CD14-positive monocyte (primary cell): ENCODE measurements around the gene TMCO5A. TPM values are rescaled to one million over a fixed set of nuclear protein-coding genes. Genes with fewer than 3 reads are reported as not detected.

Experiments
- DNase-seq, 3 donors: peaks; one replicate each; pipeline ENCODE4 v3.0.0-alpha.2; 2011 to 2022
- H2AFZ ChIP-seq: 2 replicates; pipeline ENCODE4 v1.6.0; 2012; ENCODE audit warnings: mild to moderate bottlenecking, low read depth, low read length, inconsistent platforms; ENCODE audit not compliant: insufficient read depth, poor library complexity, severe bottlenecking
- H3K27ac ChIP-seq, 2 donors: 1 replicate in 1 of 2; 2 replicates in 1 of 2; pipeline ENCODE4 v1.5.1; 2012 to 2013; ENCODE audit warnings: low read length in 2 of 2, control low read depth in 1 of 2, inconsistent platforms in 1 of 2, low read depth in 1 of 2, mild to moderate bottlenecking in 1 of 2
- H3K27me3 ChIP-seq, 2 donors: one replicate each; pipeline versions ENCODE4 v1.6.0 to v1.6.1; 2011 to 2013; ENCODE audit warnings: low read length in 2 of 2; ENCODE audit not compliant: control insufficient read depth in 2 of 2, insufficient read depth in 2 of 2
- H3K36me3 ChIP-seq, 2 donors: replicated peaks in 1 of 2; 1 replicate in 1 of 2; 2 replicates in 1 of 2; pipeline versions ENCODE4 v1.5.1 to v1.6.1; 2012 to 2013; ENCODE audit warnings: low read length in 2 of 2, control low read depth in 1 of 2, inconsistent platforms in 1 of 2, mild to moderate bottlenecking in 1 of 2; ENCODE audit not compliant: insufficient read depth in 2 of 2, control insufficient read depth in 1 of 2
- H3K4me1 ChIP-seq, 2 donors: 1 replicate in 1 of 2; 2 replicates in 1 of 2; pipeline versions ENCODE4 v1.5.1 to v1.6.1; 2012 to 2013; ENCODE audit warnings: low read length in 2 of 2, control low read depth in 1 of 2, inconsistent platforms in 1 of 2, mild to moderate bottlenecking in 1 of 2, moderate library complexity in 1 of 2; ENCODE audit not compliant: insufficient read depth in 2 of 2, control insufficient read depth in 1 of 2
- H3K4me2 ChIP-seq: replicated peaks from 2 replicates; pipeline ENCODE3; 2012; ENCODE audit warnings: low read length, moderate library complexity, mild to moderate bottlenecking; ENCODE audit not compliant: poor library complexity, severe bottlenecking; ENCODE audit errors: extremely low read depth
- H3K4me3 ChIP-seq, 3 experiments: fragments of 200-600 bp in 1 of 3; sonication (generic) in 1 of 3; replicated peaks in 1 of 3; 1 replicate in 2 of 3; 2 replicates in 1 of 3; pipeline ENCODE4 v1.5.1; 2011 to 2013; ENCODE audit warnings: low read length in 3 of 3, mild to moderate bottlenecking in 3 of 3, control low read depth in 2 of 3, low read depth in 2 of 3, inconsistent platforms in 1 of 3, moderate library complexity in 1 of 3
- H3K79me2 ChIP-seq: 2 replicates; pipeline ENCODE4 v1.6.0; 2012; ENCODE audit warnings: mild to moderate bottlenecking, control low read depth, inconsistent platforms, low read length, moderate library complexity; ENCODE audit not compliant: insufficient read depth
- H3K9ac ChIP-seq: 2 replicates; pipeline ENCODE4 v1.6.0; 2017; ENCODE audit warnings: low read length, mild to moderate bottlenecking; ENCODE audit not compliant: insufficient read depth, poor library complexity, severe bottlenecking
- H3K9me3 ChIP-seq, 2 donors: replicated peaks in 1 of 2; 1 replicate in 1 of 2; 2 replicates in 1 of 2; pipeline versions ENCODE4 v1.5.1 to v1.6.1; 2012 to 2013; ENCODE audit warnings: low read length in 2 of 2, control low read depth in 1 of 2; ENCODE audit not compliant: control insufficient read depth in 1 of 2, insufficient read depth in 1 of 2
- H4K20me1 ChIP-seq: 2 replicates; pipeline ENCODE4 v1.6.0; 2012; ENCODE audit warnings: mild to moderate bottlenecking, low read length, control low read depth, moderate library complexity; ENCODE audit not compliant: insufficient read depth
- H3K27ac Mint-ChIP-seq, 7 donors: one replicate each; pipeline ENCODE4 v1.8.0; 2020; ENCODE audit warnings: mild to moderate bottlenecking in 7 of 7, mixed read lengths in 7 of 7, moderate library complexity in 6 of 7, inconsistent platforms in 2 of 7
- H3K27me3 Mint-ChIP-seq, 3 donors: one replicate each; pipeline ENCODE4 v1.8.0; 2021 to 2022; ENCODE audit warnings: low read depth in 3 of 3, mild to moderate bottlenecking in 3 of 3, mixed read lengths in 3 of 3, moderate library complexity in 3 of 3, inconsistent platforms in 1 of 3
- H3K36me3 Mint-ChIP-seq, 2 donors: one replicate each; pipeline ENCODE4 v1.8.0; 2020; ENCODE audit warnings: mixed read lengths in 2 of 2, inconsistent platforms in 1 of 2, mild to moderate bottlenecking in 1 of 2
- H3K4me1 Mint-ChIP-seq: one replicate; pipeline ENCODE4 v1.8.0; 2020; ENCODE audit warnings: mild to moderate bottlenecking, mixed read lengths
- H3K4me3 Mint-ChIP-seq, 2 donors: one replicate each; pipeline ENCODE4 v1.8.0; 2020; ENCODE audit warnings: mild to moderate bottlenecking in 2 of 2, mixed read lengths in 2 of 2, moderate library complexity in 1 of 2
- H3K9me3 Mint-ChIP-seq, 7 donors: one replicate each; pipeline ENCODE4 v1.8.0; 2020 to 2022; ENCODE audit warnings: mixed read lengths in 7 of 7, mild to moderate bottlenecking in 6 of 7, moderate library complexity in 6 of 7, inconsistent platforms in 2 of 7
- CTCF ChIP-seq: fragments of 200-600 bp; IDR thresholded peaks from one replicate; pipeline ENCODE4 v1.8.0; 2022; ENCODE audit warnings: antibody characterized with exemption, mild to moderate bottlenecking
- WGBS: methylation state at CpG from one replicate; pipeline ENCODE4 v1.1.5; 2013; ENCODE audit warnings: missing lambda C conversion rate; ENCODE audit not compliant: insufficient coverage; 5-methylcytosine and 5-hydroxymethylcytosine counted together
- intact Hi-C, 2 donors: fragments of 100-400 bp; cut with micrococcal nuclease; formaldehyde crosslinking; loops; one replicate each; pipeline versions ENCODE4 v1.15.0 to v1.15.1; 2023
- polyA plus RNA-seq, 3 donors: library from polyadenylated mRNA; depleted of rRNA in 1 of 3; unstranded in 2 of 3; stranded (reverse) in 1 of 3; fragments of 300-500 nt in 2 of 3; fragments of >200 nt in 1 of 3; fragmentation: Illumina TruSeq in 2 of 3; gene quantifications; 1 replicate in 2 of 3; 2 replicates in 1 of 3; pipeline ENCODE4 v1.2.3, GENCODE V29; 2012 to 2021

TMCO5A gene
- polyA plus RNA-seq, 3 donors = not detected

- no peak overlapping the region for H3K4me3 Mint-ChIP-seq
- intact Hi-C loops = no loop called here
- H3K27me3 ChIP-seq = peaks cover 0 to 3% of the 10 kb centered on the region in 2 donors
These were observed 46.1 kb upstream of the TMCO5A start for GRCh38 chr15:37888356-37888755.

GRCh38 chr15:37891766-37892368 is 42.6 kb upstream of the TMCO5A start:
- intact Hi-C loops = no loop called here
- TF ChIP-seq CTCF = peak; percentile 65
- Mint-ChIP-seq H3K4me1 (no peaks in the 10 kb centered on the region), H3K36me3 (no peaks in the 10 kb centered on the region), H3K9me3 (no peaks in the 10 kb centered on the region), H3K4me3 (no peak overlapping the region), H3K27ac (no peak overlapping the region), H3K27me3 (peaks cover 0 to 8% (median 0%) of the 10 kb centered on the region in 3 donors)
- Histone ChIP-seq H3K27me3 (peaks cover 0 to 3% of the 10 kb centered on the region in 2 donors), H3K4me2 (no peak overlapping the region), H4K20me1 (no peaks in the 10 kb centered on the region), H3K27ac (no peak overlapping the region), H3K79me2 (no peaks in the 10 kb centered on the region), H3K4me1 (no peaks in the 10 kb centered on the region), H3K4me3 (no peak overlapping the region), H3K9ac (no peak overlapping the region), H3K9me3 (no peaks in the 10 kb centered on the region), H3K36me3 (no peaks in the 10 kb centered on the region), H2AFZ (no peak overlapping the region)
- DNase-seq = peak in 2 of 3 donors; percentile 2 to 3
- WGBS = 42% methylated on average over 2 of the region's 4 CpGs

More at GRCh38 chr15:37888356-37888755, 46.1 kb upstream of the TMCO5A start:
- H3K27ac ChIP-seq = no peak overlapping the region
- H3K4me1 ChIP-seq = no peaks in the 10 kb centered on the region
- no peak overlapping the region for H3K4me2 ChIP-seq
- no peaks in the 10 kb centered on the region for H3K4me1 Mint-ChIP-seq
- H3K9me3 ChIP-seq = no peaks in the 10 kb centered on the region
- H3K4me3 ChIP-seq = no peak overlapping the region
- H4K20me1 ChIP-seq = no peaks in the 10 kb centered on the region
- peaks cover under 1 to 5% (median 2%) of the 10 kb centered on the region in 3 donors for H3K27me3 Mint-ChIP-seq
- no peak overlapping the region for H2AFZ ChIP-seq
- no peaks in the 10 kb centered on the region for H3K36me3 ChIP-seq
- no peak overlapping the region for H3K27ac Mint-ChIP-seq
- 100% methylated on average over 1 of the region's 4 CpGs for WGBS
- H3K9me3 Mint-ChIP-seq = no peaks in the 10 kb centered on the region
- no peak for TF ChIP-seq CTCF
- no peak for DNase-seq
- H3K79me2 ChIP-seq = no peaks in the 10 kb centered on the region
- H3K9ac ChIP-seq = no peak overlapping the region
- H3K36me3 Mint-ChIP-seq = no peaks in the 10 kb centered on the region
